Lung (tissue), 12 donors: Measurements from ENCODE around the gene STAT6. TPM values are rescaled to one million over a fixed set of nuclear protein-coding genes. Genes with fewer than 3 reads are reported as not detected.

ENCODE experiments used
- ATAC-seq: fragments of 200-7000 bp; cut with Tn5 transposase; one replicate; pipeline ENCODE4 v1.9.1; 2020; ENCODE audit warnings: moderate number of reproducible peaks; ENCODE audit not compliant: insufficient read depth, low FRiP score
- DNase-seq, 3 donors: peaks; one replicate each; pipeline ENCODE4 v3.0.0-alpha.2; 2013 to 2017
- H3K27ac ChIP-seq, 2 donors: one replicate each; pipeline ENCODE4 v1.5.1; 2013; ENCODE audit warnings: mild to moderate bottlenecking in 2 of 2, moderate library complexity in 2 of 2, control low read depth in 1 of 2, inconsistent platforms in 1 of 2, low read depth in 1 of 2, low read length in 1 of 2
- H3K27me3 ChIP-seq, 3 donors: one replicate each; pipeline ENCODE4 v1.5.1; 2013; ENCODE audit warnings: low read length in 2 of 3; ENCODE audit not compliant: control insufficient read depth in 3 of 3, insufficient read depth in 3 of 3
- H3K36me3 ChIP-seq, 4 donors: one replicate each; pipeline ENCODE4 v1.5.1; 2013; ENCODE audit warnings: low read length in 4 of 4, mild to moderate bottlenecking in 1 of 4, moderate library complexity in 1 of 4; ENCODE audit not compliant: control insufficient read depth in 4 of 4, insufficient read depth in 4 of 4
- H3K4me1 ChIP-seq, 5 donors: one replicate each; pipeline ENCODE4 v1.5.1; 2013; ENCODE audit warnings: low read length in 5 of 5, mild to moderate bottlenecking in 2 of 5, moderate library complexity in 1 of 5; ENCODE audit not compliant: control insufficient read depth in 5 of 5, insufficient read depth in 5 of 5
- H3K4me3 ChIP-seq: one replicate; pipeline ENCODE4 v1.5.1; 2013; ENCODE audit warnings: mild to moderate bottlenecking, control low read depth, moderate library complexity
- H3K9ac ChIP-seq, 2 donors: one replicate each; pipeline ENCODE4 v1.5.1; 2013; ENCODE audit warnings: low read length in 2 of 2, control low read depth in 1 of 2; ENCODE audit not compliant: insufficient read depth in 1 of 2
- H3K9me3 ChIP-seq, 4 donors: one replicate each; pipeline ENCODE4 v1.5.1; 2013; ENCODE audit warnings: low read length in 3 of 4, mild to moderate bottlenecking in 1 of 4, moderate library complexity in 1 of 4; ENCODE audit not compliant: control insufficient read depth in 4 of 4, insufficient read depth in 3 of 4
- CTCF ChIP-seq: IDR thresholded peaks from 2 replicates; pipeline ENCODE4 v1.5.1; 2012; ENCODE audit warnings: mild to moderate bottlenecking; ENCODE audit errors: control extremely low read depth, extremely low read depth
- WGBS, 2 donors: extraction: QIAGEN DNeasy Blood & Tissue Kit; methylation state at CpG; one replicate each; pipeline ENCODE4 v1.1.7; 2013; 5-methylcytosine and 5-hydroxymethylcytosine counted together
- polyA plus RNA-seq, 2 donors: library from polyadenylated mRNA; stranded (reverse); fragments of 200-250 nt; gene quantifications; one replicate each; pipeline ENCODE4 v1.2.1, GENCODE V29; 2013
- total RNA-seq, 2 donors: library from RNA; depleted of rRNA in 1 of 2; stranded (reverse); fragments of >200 nt in 1 of 2; gene quantifications; one replicate each; pipeline ENCODE4 v1.2.1, GENCODE V29; 2014 to 2021
- donor health status: control.
- donor health status: control.
- donor health status: Bipolar disorder and iron deficiency.
- donor health status: healthy.
- donor health status: DM: yes; HTN: yes; CAD: no.

STAT6 gene
- total and polyA plus RNA-seq, 4 donors = 118 to 216 (median 174) TPM

GRCh38 chr12:57047981-57048380 is 63.2 kb downstream of the STAT6 start:
- 97 to 100% methylated on average over 1 of the region's 1 CpG for WGBS, 2 donors
- Histone ChIP-seq H3K27me3 (no peaks in the 10 kb centered on the region), H3K36me3 (no peaks in the 10 kb centered on the region), H3K9me3 (no peaks in the 10 kb centered on the region), H3K4me1 (no peaks in the 10 kb centered on the region), H3K4me3 (no peak overlapping the region), H3K9ac (no peak overlapping the region), H3K27ac (no peak overlapping the region)
- TF ChIP-seq CTCF = no peak
- no peak for DNase-seq
- no peak for ATAC-seq

GRCh38 chr12:57046947-57047890 is 63.9 kb downstream of the STAT6 start:
- ATAC-seq = no peak
- WGBS, 2 donors = 37 to 65% methylated on average over 10 of the region's 10 CpGs
- H3K9ac ChIP-seq = no peak overlapping the region
- H3K27me3 ChIP-seq = no peaks in the 10 kb centered on the region
- no peak for TF ChIP-seq CTCF
- no peaks in the 10 kb centered on the region for H3K36me3 ChIP-seq
- no peaks in the 10 kb centered on the region for H3K4me1 ChIP-seq
- no peaks in the 10 kb centered on the region for H3K9me3 ChIP-seq
- no peak for DNase-seq
- H3K4me3 ChIP-seq = no peak overlapping the region
- H3K27ac ChIP-seq = no peak overlapping the region

- ATAC-seq (no peak), DNase-seq (no peak)
- H3K9ac ChIP-seq = no peak overlapping the region
- no peaks in the 10 kb centered on the region for H3K9me3 ChIP-seq
- no peak for TF ChIP-seq CTCF
- H3K27ac ChIP-seq = no peak overlapping the region
- H3K36me3 ChIP-seq = no peaks in the 10 kb centered on the region
- no peaks in the 10 kb centered on the region for H3K4me1 ChIP-seq
- 70% methylated on average over 6 of the region's 6 CpGs for WGBS, 2 donors
- H3K27me3 ChIP-seq = no peaks in the 10 kb centered on the region
- H3K4me3 ChIP-seq = no peak overlapping the region
Measured at GRCh38 chr12:57046086-57046791, 64.9 kb downstream of the STAT6 start.

Other genes starting within 250 kb of the STAT6 start
- not detected for gene SDR9C7, start 177.0 kb downstream of the STAT6 start, total RNA-seq
- gene SDR9C7, start 177.0 kb downstream of the STAT6 start, polyA plus RNA-seq = not detected
- gene RDH16, start 153.8 kb downstream of the STAT6 start, total RNA-seq = under 1 TPM; 0.31 to 0.68 TPM
- under 1 TPM; 0.11 to 0.45 TPM for gene RDH16, start 153.8 kb downstream of the STAT6 start, polyA plus RNA-seq
- 1 to 10 TPM; 6.4 to 9.1 TPM for gene ZBTB39, start 104.8 kb downstream of the STAT6 start, total RNA-seq
- 1 to 10 TPM; 2.2 to 2.5 TPM for gene ZBTB39, start 104.8 kb downstream of the STAT6 start, polyA plus RNA-seq
- not detected for gene TAC3, start 94.8 kb downstream of the STAT6 start, total RNA-seq
- gene TAC3, start 94.8 kb downstream of the STAT6 start, polyA plus RNA-seq = not detected
- gene MYO1A, start 61.2 kb downstream of the STAT6 start, total RNA-seq = under 1 TPM; 0.09 to 0.67 TPM
- under 1 TPM; 0.13 to 0.28 TPM for gene MYO1A, start 61.2 kb downstream of the STAT6 start, polyA plus RNA-seq
- 10 to 100 TPM; 10.6 to 14.3 TPM for gene NEMP1, start 32.6 kb downstream of the STAT6 start, total RNA-seq
- gene NEMP1, start 32.6 kb downstream of the STAT6 start, polyA plus RNA-seq = 1 to 10 TPM; 3.7 to 4.8 TPM
- 10 to 100 TPM; 45.2 to 51.3 TPM for gene NAB2, start 22.2 kb downstream of the STAT6 start, total RNA-seq
- 10 to 100 TPM; 16.7 to 32.5 TPM for gene NAB2, start 22.2 kb downstream of the STAT6 start, polyA plus RNA-seq
- 100 to 1,000 TPM; 166 to 338 TPM for gene LRP1, start 17.1 kb upstream of the STAT6 start, total RNA-seq
- 10 to 100 TPM; 52.6 to 77.4 TPM for gene LRP1, start 17.1 kb upstream of the STAT6 start, polyA plus RNA-seq
- not detected for gene LRP1-AS, start 36.3 kb upstream of the STAT6 start, total RNA-seq
- not detected for gene LRP1-AS, start 36.3 kb upstream of the STAT6 start, polyA plus RNA-seq
- gene NXPH4, start 105.4 kb upstream of the STAT6 start, total RNA-seq = under 1 TPM; 0.80 to 0.94 TPM
- under 1 TPM; 0.15 to 0.16 TPM for gene NXPH4, start 105.4 kb upstream of the STAT6 start, polyA plus RNA-seq
- gene SHMT2, start 118.3 kb upstream of the STAT6 start, total RNA-seq = 100 to 1,000 TPM in 1 of 2 donors, 10 to 100 TPM in 1; 46.1 to 113 TPM
- 10 to 100 TPM; 56.6 to 97.0 TPM for gene SHMT2, start 118.3 kb upstream of the STAT6 start, polyA plus RNA-seq
- gene STAC3, start 139.8 kb upstream of the STAT6 start, total RNA-seq = 1 to 10 TPM; 1.7 to 5.9 TPM
- 1 to 10 TPM; 6.9 to 7.4 TPM for gene STAC3, start 139.8 kb upstream of the STAT6 start, polyA plus RNA-seq